Omental fat pad (tissue), 4 donors: Measurements from ENCODE around the gene MAST2. TPM values are rescaled to one million over a fixed set of nuclear protein-coding genes. Genes with fewer than 3 reads are reported as not detected.
"Not testable (repeated sequence)": the region's sequence is repeated elsewhere in the genome, so short reads cannot be mapped to it uniquely, and the experiment has no call there.

Source experiments
- ATAC-seq: fragments of 150-250 bp; one replicate; pipeline ENCODE4 v1.9.1; 2016; ENCODE audit warnings: mild to moderate bottlenecking, moderate library complexity; ENCODE audit not compliant: low FRiP score
- DNase-seq: peaks from one replicate; pipeline ENCODE4 v3.0.0-alpha.2; 2019; ENCODE audit warnings: low spot score
- total RNA-seq, 4 donors: library from RNA; depleted of rRNA; stranded (reverse); fragments of >200 nt; gene quantifications; one replicate each; pipeline ENCODE4 v1.1.0, GENCODE V29; 2016
- TF ChIP-seq, protein P1 (sequence below), 3 donors: fragments of 450-650 bp; IDR thresholded peaks; one replicate each; pipeline ENCODE4 v1.5.1; 2016 to 2017; ENCODE audit warnings: antibody characterized with exemption in 3 of 3, mild to moderate bottlenecking in 3 of 3, moderate library complexity in 2 of 3

The MAST2 gene
- total RNA-seq, 4 donors from 2014 or later, result 12.0 to 22.0 (median 18.1) TPM

DNA sequence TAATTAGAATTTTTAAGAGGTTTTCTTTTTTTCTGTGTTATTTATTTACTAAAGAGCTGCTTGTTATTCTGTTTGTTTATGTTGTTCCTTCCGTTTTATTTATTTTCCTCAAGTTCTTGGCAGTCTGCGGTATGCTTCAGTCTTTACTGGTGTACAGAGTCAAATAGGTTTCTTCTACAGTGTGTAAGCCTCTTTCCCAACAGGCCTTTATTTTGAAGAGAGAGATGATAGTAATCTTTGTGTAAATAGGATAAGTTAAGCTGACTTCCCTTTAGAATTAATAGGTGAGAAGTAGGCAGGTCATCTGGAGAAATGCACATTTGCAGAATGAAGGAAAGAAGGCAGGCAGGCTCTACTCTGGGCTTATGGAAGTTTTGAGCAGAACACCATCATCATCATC, 23.8 kb downstream of the MAST2 start:
- DNase-seq, result no peak
- no peak for ATAC-seq
- TF ChIP-seq, protein P1, sequence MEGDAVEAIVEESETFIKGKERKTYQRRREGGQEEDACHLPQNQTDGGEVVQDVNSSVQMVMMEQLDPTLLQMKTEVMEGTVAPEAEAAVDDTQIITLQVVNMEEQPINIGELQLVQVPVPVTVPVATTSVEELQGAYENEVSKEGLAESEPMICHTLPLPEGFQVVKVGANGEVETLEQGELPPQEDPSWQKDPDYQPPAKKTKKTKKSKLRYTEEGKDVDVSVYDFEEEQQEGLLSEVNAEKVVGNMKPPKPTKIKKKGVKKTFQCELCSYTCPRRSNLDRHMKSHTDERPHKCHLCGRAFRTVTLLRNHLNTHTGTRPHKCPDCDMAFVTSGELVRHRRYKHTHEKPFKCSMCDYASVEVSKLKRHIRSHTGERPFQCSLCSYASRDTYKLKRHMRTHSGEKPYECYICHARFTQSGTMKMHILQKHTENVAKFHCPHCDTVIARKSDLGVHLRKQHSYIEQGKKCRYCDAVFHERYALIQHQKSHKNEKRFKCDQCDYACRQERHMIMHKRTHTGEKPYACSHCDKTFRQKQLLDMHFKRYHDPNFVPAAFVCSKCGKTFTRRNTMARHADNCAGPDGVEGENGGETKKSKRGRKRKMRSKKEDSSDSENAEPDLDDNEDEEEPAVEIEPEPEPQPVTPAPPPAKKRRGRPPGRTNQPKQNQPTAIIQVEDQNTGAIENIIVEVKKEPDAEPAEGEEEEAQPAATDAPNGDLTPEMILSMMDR (IDR thresholded peaks at IDR 0.05), result no peak

DNA sequence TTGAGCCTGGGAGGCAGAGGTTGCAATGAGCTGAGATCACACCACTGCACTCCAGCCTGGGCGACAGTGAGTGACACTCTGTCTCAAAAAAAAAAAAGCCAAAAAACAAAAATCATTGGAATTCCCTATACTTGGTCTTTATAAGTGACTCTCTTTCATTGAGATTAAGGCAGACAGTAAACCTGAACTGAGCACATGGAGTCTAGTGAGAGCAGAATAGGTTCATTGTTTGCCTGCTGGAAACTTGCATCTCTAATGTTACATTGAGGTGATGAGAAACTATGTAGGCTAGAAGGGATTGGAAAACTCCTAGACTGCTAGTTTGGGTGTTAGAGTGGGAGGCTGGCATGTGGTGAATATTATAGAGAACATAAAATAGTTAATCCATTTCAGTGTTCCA, 25.4 kb downstream of the MAST2 start:
- ATAC-seq (no peak), DNase-seq (no peak)
- TF ChIP-seq, protein P1 (IDR thresholded peaks at IDR 0.05), result no peak

DNA sequence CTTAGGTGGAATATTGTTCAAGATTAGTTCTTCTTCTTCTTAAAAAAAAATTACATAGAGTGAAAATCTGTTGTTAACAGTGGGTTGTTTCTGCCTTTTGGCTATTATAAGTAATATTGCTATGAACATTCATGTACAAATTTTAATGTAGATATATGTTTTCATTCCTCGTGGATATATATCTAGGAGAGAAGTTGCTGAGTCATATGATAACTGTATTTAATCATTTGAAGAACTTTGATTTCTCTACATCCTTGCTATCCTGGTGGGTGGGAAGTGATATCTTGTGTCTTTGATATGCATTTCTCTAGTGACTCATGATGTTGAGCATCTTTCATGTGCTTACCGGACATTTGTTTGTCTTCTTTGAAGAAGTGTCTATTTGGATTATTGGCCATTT, 29.9 kb downstream of the MAST2 start:
- no peak for DNase-seq
- TF ChIP-seq, protein P1 (IDR thresholded peaks at IDR 0.05), result no peak
- no peak for ATAC-seq

DNA sequence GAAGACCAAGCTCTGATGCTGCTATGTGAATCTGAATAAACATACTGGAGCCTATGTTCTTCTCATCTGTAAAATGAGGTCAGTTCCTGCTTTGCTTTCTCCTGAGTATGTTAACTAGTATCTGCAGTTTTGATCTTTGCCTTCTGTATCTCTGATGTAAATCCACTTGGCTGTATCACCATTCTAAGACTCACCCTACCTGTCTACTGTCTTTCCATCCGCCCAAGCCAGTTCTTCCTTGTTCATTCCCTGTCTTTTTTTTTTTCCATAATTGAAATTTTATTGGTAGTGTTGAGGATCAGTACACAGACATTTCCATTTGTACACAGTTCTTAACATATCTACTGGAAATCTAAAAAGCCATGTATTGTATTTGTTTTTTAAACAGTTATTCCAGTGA, 31.3 kb downstream of the MAST2 start:
- DNase-seq, result no peak
- TF ChIP-seq, protein P1 (IDR thresholded peaks at IDR 0.05), result no peak
- ATAC-seq, result no peak

DNA sequence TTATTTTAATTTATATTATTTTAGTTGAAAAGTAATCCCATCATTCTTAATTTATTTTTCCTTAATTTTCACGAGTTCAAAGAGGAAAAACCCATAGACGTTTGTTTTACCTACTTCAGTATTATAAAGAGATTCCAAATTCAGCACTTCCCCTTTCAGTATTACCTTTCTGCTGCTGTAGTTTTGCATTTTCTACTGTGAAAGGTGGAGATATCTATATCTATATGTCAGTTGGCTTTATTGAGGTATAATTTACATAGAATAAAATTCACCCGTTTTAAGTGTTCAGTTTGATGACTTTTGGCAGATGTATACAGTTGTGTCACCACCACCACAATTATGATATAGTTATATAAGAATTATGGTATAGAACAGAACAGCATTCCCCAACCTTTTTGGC, 33.0 kb downstream of the MAST2 start:
- TF ChIP-seq, protein P1 (IDR thresholded peaks at IDR 0.05), result no peak
- DNase-seq (no peak), ATAC-seq (no peak)

DNA sequence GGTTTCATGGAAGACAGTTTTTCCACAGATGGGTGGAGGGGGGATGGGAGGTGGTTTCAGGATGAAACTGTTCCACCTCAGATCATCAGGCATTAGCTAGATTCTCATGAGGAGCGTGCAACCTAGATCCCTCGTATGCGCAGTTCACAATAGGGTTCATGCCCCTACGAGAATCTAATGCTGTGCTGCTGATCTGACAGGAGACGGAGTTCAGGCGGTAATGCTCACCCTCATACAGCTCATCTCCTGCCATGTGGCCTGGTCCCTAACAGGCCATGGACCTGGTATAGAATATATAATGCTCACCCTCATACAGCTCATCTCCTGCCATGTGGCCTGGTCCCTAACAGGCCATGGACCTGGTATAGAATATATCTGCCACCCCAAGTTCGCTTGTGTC, 33.4 kb downstream of the MAST2 start:
- not testable (repeated sequence) for ATAC-seq

DNA sequence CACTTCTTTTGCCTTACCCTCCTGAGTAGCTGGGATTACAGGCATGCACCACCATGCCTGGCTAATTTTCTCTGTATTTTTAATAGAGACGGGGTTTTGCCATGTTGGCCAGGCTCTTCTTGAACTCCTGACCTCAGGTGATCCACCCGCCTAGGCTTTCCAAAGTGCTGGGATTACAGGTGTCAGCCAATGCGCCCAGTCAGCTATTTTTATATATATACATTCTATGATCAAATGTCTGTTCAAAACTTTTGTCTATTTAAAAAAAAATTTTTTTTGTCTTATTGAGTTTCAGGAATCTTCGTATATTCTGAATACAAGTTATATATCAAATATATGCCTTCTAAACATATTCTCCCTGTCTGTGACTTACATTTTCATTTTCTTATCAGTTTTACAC, 34.9 kb downstream of the MAST2 start:
- ATAC-seq, DNase-seq: not testable (repeated sequence)

More for the DNA sequence above, 33.4 kb downstream of the MAST2 start:
- not testable (repeated sequence) for DNase-seq

DNA sequence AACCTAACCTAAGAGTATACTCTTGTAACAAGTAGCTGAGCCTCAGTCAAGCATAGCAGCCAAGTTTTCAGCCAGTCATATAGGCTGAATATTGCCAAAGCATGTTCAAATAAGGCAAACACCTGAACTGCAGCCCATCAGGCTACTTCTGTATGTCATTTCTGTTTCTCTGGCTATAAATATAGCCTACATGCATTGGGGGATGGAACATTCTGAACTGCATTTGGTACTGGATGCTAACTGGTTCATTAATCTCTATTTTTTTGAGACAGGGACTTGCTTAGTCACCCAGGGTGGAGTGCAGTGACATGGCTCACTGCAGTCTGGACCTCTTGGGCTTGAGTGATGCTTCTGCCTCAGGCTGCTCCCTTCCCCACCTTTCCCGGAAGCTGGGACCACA, 37.3 kb downstream of the MAST2 start:
- ATAC-seq (no peak), DNase-seq (no peak)
- TF ChIP-seq, protein P1 (IDR thresholded peaks at IDR 0.05), result no peak
